Muscle layer of colon (tissue), 2 donors: ENCODE measurements around the gene DCTN1.
"Not testable (repeated sequence)": the region's sequence is repeated elsewhere in the genome, so short reads cannot be mapped to it uniquely, and the experiment has no call there.

Experiments
- H3K27ac ChIP-seq: one replicate; pipeline ENCODE4 v1.7.0; 2013; ENCODE audit warnings: low read depth, mild to moderate bottlenecking, low read length, moderate library complexity
- H3K27me3 ChIP-seq, 2 donors: one replicate each; pipeline ENCODE4 v1.7.0; 2013; ENCODE audit warnings: low read length in 2 of 2, mild to moderate bottlenecking in 2 of 2; ENCODE audit not compliant: insufficient read depth in 2 of 2, control insufficient read depth in 1 of 2
- H3K36me3 ChIP-seq: one replicate; pipeline ENCODE4 v1.7.0; 2013; ENCODE audit warnings: mild to moderate bottlenecking, low read length; ENCODE audit not compliant: insufficient read depth
- H3K4me1 ChIP-seq: one replicate; pipeline ENCODE4 v1.7.0; 2013; ENCODE audit warnings: mild to moderate bottlenecking, low read length; ENCODE audit not compliant: insufficient read depth
- H3K4me3 ChIP-seq, 2 donors: one replicate each; pipeline ENCODE4 v1.7.0; 2013; ENCODE audit warnings: low read length in 2 of 2, low read depth in 1 of 2, mild to moderate bottlenecking in 1 of 2, moderate library complexity in 1 of 2
- H3K9ac ChIP-seq: one replicate; pipeline ENCODE4 v1.7.0; 2013; ENCODE audit warnings: low read length
- H3K9me3 ChIP-seq: one replicate; pipeline ENCODE4 v1.7.0; 2013; ENCODE audit warnings: mild to moderate bottlenecking, low read length
- donor health status: abdominal sarcoma.
- donor health status: Adenocarcinoma of cecum.

Gene DCTN1

GRCh38 chr2:74379851-74380789 lies at the start of gene DCTN1:
DCTN1 (minus strand) TSS chr2:74380311; CDS start chr2:74380037, 274 bp downstream.
- Histone ChIP-seq H3K9ac (peak within 1 kb of the TSS; percentile 35), H3K27ac (peak within 1 kb of the TSS; percentile 51), H3K4me3 (peak within 1 kb of the TSS; percentile 30 to 65), H3K4me1 (peaks cover 37% of the 10 kb centered on the region), H3K36me3 (peaks cover 30% of the 10 kb centered on the region), H3K27me3 (no peaks in the 10 kb centered on the region), H3K9me3 (no peaks in the 10 kb centered on the region)

GRCh38 chr2:74428675-74429074 lies 48.6 kb upstream of the DCTN1 start:
- no peak overlapping the region for H3K4me3 ChIP-seq
- no peaks in the 10 kb centered on the region for H3K9me3 ChIP-seq
- H3K27me3 ChIP-seq: no peaks in the 10 kb centered on the region
- H3K4me1 ChIP-seq: no peaks in the 10 kb centered on the region
- no peak overlapping the region for H3K27ac ChIP-seq
- no peak overlapping the region for H3K9ac ChIP-seq
- H3K36me3 ChIP-seq: peaks cover 52% of the 10 kb centered on the region

- Histone ChIP-seq H3K27ac (no peak overlapping the region), H3K27me3 (no peaks in the 10 kb centered on the region), H3K36me3 (peaks cover 50% of the 10 kb centered on the region), H3K4me1 (no peaks in the 10 kb centered on the region), H3K4me3 (no peak overlapping the region), H3K9ac (no peak overlapping the region), H3K9me3 (no peaks in the 10 kb centered on the region)
Observed at GRCh38 chr2:74427551-74427950, 47.4 kb upstream of the DCTN1 start.

GRCh38 chr2:74426181-74426758 lies 46.2 kb upstream of the DCTN1 start:
- Histone ChIP-seq H3K4me3 (no peak overlapping the region), H3K4me1 (peaks cover 3% of the 10 kb centered on the region), H3K27me3 (no peaks in the 10 kb centered on the region), H3K27ac (no peak overlapping the region), H3K36me3 (peaks cover 38% of the 10 kb centered on the region), H3K9me3 (no peaks in the 10 kb centered on the region), H3K9ac (no peak overlapping the region)

- Histone ChIP-seq H3K27ac (no peak overlapping the region), H3K27me3 (no peaks in the 10 kb centered on the region), H3K4me3 (no peak overlapping the region), H3K4me1 (peaks cover 3% of the 10 kb centered on the region), H3K9ac (no peak overlapping the region), H3K36me3 (peaks cover 35% of the 10 kb centered on the region), H3K9me3 (no peaks in the 10 kb centered on the region)
Observed at GRCh38 chr2:74425523-74425922, 45.4 kb upstream of the DCTN1 start.

GRCh38 chr2:74424995-74425406 lies 44.9 kb upstream of the DCTN1 start:
- Histone ChIP-seq H3K36me3 (peaks cover 32% of the 10 kb centered on the region), H3K4me1 (peaks cover 3% of the 10 kb centered on the region), H3K27me3 (no peaks in the 10 kb centered on the region), H3K9me3 (no peaks in the 10 kb centered on the region), H3K4me3 (no peak overlapping the region), H3K27ac (no peak overlapping the region), H3K9ac (no peak overlapping the region)

GRCh38 chr2:74424139-74424992 lies 44.3 kb upstream of the DCTN1 start:
- H3K27me3 ChIP-seq: no peaks in the 10 kb centered on the region
- no peaks in the 10 kb centered on the region for H3K9me3 ChIP-seq
- peaks cover 26% of the 10 kb centered on the region for H3K36me3 ChIP-seq
- no peak overlapping the region for H3K4me3 ChIP-seq
- H3K9ac ChIP-seq: no peak overlapping the region
- peaks cover 3% of the 10 kb centered on the region for H3K4me1 ChIP-seq
- H3K27ac ChIP-seq: no peak overlapping the region

- Histone ChIP-seq H3K27me3 (no peaks in the 10 kb centered on the region), H3K27ac (no peak overlapping the region), H3K9ac (no peak overlapping the region), H3K4me1 (peaks cover 3% of the 10 kb centered on the region), H3K4me3 (no peak overlapping the region), H3K9me3 (no peaks in the 10 kb centered on the region), H3K36me3 (peaks cover 17% of the 10 kb centered on the region)
Observed at GRCh38 chr2:74423231-74424095, 43.4 kb upstream of the DCTN1 start.

GRCh38 chr2:74421221-74421870 lies 41.2 kb upstream of the DCTN1 start, which contains the start of the genes C2orf81 and WDR54:
C2orf81 (minus strand) TSS chr2:74421619; CDS start chr2:74421560, 59 bp downstream.
WDR54 (plus strand) TSS chr2:74421730; CDS start chr2:74422154, 424 bp downstream.
- Histone ChIP-seq H3K27me3 (no peaks in the 10 kb centered on the region), H3K36me3 (peaks cover under 1% of the 10 kb centered on the region), H3K4me1 (peaks cover 3% of the 10 kb centered on the region), H3K27ac (peak within 1 kb of the TSS; percentile 63), H3K9me3 (no peaks in the 10 kb centered on the region), H3K9ac (peak within 1 kb of the TSS; percentile 61), H3K4me3 (peak within 1 kb of the TSS; percentile 55 to 90)

- Histone ChIP-seq H3K4me3 (peak overlapping the region in 1 of 2 donors; percentile 90), H3K27ac (peak overlapping the region; percentile 63)
- H3K9me3 ChIP-seq, H3K36me3 ChIP-seq, H3K27me3 ChIP-seq, H3K9ac ChIP-seq, H3K4me1 ChIP-seq: not testable (repeated sequence)
Observed at GRCh38 chr2:74420443-74421103, 40.5 kb upstream of the DCTN1 start.
